Kidney glomerular epithelial cell (primary cell): ENCODE measurements around the gene RNF207.
A peak's percentile ranks its signal among the peaks of the same experiment; 100 is the strongest.

Source experiments
- DNase-seq: peaks from one replicate; lab custom pipeline; 2025; lab: John Stamatoyannopoulos, UW

Gene RNF207, protein sequence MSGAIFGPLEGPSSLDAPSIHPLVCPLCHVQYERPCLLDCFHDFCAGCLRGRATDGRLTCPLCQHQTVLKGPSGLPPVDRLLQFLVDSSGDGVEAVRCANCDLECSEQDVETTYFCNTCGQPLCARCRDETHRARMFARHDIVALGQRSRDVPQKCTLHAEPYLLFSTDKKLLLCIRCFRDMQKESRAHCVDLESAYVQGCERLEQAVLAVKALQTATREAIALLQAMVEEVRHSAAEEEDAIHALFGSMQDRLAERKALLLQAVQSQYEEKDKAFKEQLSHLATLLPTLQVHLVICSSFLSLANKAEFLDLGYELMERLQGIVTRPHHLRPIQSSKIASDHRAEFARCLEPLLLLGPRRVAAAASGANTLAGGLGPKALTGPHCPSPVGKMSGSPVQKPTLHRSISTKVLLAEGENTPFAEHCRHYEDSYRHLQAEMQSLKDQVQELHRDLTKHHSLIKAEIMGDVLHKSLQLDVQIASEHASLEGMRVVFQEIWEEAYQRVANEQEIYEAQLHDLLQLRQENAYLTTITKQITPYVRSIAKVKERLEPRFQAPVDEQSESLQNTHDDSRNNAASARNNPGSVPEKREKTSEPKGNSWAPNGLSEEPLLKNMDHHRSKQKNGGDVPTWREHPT

DNA sequence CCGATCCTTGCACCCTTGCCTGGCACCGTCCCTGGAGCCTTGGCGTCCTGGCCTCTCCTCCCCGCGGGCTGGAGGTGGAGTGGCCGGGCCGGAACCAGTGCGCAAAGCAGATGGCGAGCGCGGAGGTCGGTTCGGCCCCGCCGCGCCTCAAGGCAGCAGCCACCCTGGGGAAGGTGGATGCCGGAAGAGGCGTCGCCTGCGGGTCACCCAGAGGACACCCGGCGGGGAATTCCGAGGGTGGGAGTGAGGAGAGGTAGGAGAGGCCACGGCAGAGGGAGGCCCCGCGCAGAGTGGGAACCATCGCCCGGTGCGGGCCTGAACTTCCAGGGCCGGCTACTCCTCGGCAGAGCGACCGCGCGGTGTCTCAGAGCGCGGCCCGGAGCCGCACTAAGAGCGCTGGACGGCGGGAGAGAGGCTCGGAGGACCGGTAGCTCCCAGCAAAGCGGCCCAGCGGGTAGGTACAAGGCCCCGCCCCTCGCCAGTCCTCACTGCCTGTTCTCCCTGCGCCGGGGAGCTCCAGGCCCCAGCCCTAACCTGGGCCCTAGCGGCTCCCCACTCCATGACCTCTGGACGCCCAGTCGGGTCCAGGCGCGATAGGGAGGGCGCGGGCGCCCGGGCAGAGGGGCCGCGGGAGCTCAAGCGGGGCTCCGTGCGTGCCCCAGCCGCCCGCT, at the start of gene RNF207:
Gene RNF207, plus strand, starts transcription at position 271 of the 671 bp plus-strand sequence. CDS start 417 bp downstream, outside the sequence.
- peak; percentile 69 for DNase-seq

DNA sequence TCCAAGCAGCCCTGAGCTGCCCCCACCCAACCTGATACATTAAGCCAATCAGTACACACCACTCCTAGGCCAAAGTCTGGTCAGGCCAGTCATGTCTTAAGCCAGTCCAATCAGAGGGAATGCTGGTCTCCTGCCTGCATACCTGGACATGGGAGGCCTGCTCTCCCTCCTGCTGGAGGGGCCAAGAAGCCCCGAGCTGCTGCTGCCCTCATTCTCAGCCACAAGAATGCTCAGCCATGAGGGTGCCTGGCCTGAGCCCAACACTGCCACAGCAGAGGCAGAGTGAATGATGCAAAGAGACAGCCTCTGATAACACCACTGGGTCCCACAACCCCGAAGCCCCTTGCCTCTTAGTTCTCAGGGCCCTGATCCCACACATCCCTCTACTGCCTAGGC, 48.8 kb upstream of the RNF207 start:
- DNase-seq, result no peak

DNA sequence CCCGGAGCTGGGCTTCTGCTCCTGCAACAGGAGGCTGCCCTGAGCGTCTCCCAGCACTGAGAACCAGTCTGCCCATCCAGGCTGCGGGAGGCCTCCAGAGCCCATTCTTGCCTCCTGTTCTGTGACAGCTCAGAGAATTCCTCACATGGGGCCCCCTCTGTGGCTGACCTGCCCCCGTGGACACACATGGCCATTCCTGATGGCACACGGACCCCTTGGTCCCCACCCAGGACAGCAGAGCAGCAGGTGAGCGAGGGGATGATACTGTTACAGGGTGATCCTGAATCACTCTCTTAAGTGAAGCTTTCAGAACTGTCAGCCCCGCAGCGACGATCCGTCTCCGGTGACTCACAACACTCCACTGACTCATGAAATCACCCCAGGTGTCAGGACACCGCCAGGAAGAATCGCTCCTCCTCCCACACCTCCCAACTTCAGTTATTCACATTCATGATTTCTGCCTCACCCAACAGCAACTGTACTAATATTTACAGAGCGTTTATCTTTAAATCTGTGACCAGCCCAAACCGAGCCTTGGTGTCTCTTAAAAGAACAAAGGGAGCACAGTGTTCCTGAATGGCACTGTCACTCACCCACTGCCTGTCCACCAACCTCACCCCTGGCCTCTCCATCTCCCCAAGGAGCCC, 48.3 kb upstream of the RNF207 start:
- peak; percentile 88 for DNase-seq

DNA sequence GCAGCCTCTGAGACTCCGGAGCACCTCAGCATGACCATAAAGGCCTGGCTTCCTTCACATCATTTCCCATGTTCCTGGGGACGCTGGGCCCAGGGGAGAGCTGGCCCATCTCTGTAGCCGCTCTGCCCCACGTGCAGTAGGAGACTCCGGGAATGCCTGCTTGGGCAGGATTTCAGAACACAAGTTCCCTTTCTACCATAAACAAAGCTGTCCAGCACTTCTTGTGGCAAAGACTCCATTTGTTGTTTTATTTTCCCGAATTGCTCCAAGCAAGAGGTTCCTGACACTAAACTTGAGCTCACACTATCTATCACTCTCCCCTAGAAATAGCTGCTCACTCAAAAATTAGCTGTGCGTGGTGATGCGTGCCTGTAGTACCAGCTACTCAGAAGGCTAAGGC, 47.7 kb upstream of the RNF207 start:
- DNase-seq, result no peak

DNA sequence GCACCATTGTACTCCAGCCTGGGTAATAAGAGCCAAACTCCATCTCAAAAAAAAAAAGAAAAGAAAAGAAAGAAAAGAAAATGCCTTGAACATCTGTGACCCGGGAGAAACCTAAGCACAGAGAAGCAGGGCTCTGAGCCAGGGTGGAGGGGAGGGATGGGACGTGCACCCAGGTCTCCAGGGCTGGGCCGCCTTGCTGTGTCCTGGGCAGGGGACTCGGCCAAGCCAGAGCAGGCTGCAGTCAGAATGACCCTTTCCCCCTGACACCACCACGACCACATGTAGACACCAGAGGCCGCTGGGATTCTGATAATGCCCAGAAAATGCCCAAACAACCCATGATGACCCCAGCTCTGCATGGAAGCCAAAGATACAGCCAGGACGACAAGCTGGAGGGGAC, 43.6 kb upstream of the RNF207 start:
- DNase-seq, result no peak

DNA sequence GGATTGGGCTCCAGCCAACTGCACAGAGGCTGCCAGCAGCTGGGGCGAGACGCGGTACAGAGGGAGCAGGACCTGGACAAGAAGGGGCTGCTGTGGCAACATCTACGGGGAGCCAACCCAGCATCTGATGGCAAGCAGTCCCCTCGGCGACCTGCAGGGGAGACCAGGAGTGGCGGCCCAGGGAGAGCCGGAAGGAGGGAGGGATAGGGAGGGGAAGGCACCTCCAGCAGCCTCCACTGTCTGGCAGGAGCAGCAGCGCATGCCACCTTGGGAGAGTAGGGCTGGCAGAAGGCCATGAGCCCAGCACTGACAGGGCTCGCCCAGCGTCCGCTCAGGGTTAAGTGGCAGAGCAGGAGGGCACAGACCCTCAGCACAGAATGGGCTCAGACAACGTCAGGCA, 43.1 kb upstream of the RNF207 start:
- DNase-seq, result no peak

DNA sequence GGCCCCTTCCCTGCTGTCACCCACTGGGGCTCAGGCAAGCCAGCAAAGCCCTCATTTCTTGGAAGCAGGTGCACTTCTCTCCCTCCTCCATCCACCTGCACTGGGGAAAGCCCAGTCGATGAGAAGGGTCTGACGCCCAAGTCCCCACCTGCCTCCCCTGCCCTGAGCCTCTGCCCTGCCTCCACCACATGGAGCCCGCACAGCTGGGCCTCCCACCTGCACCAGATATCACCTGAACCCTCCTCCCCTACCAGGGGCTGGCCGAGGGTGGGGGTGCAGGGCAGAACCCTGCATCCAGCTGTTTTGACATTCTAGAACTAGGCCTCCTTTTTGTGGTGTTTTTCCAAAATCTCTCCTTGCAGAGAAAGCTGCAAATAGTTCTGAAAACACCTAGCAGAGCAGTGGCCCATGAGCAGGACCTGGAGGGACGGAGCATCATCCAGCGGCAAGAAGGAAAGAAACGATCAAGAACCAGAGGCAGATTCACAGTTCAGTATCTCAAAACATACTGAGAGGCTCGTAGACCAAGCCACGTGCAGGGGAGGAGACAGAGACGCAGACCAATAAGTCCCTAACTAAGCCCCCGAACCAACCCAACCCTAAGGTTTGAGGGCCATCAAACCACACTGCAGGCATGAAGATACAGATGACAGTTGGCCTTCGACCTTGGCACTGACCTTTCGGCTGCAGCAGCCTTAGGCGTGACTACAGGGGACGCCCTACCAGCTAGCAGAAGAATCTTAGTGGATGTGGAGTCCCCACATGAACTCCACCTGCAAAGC, 42.5 kb upstream of the RNF207 start:
- no peak for DNase-seq

DNA sequence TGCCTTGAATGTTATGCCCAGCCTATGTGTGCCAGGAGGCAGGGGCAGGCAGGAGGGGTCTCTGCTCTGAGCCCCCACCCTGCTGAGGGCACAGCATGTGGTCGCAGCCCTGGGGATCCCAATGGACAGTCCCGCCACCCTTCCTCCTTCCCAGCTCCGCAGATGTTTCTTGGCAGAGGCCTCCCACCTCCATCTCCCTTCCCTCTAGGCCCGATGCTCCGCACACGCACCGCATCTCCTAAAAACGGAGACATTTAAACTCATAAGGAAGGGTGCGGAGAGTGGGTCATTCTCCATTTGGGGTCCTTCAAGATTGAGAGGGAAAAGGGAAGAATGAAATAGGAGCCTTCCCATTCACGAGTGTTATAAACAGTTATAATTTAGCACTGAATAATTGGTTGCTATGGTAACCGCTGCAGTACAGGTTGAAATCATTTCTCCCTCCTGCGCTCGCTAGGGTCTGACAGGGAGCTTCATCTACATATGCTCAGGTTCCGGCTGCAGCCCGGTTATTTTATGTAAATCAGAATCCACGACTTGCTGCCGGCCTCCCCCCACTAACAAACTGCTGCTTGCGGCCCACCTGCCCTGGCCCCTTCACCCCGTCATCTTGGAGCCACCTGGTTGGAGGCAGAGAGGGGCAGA, 41.8 kb upstream of the RNF207 start:
- DNase-seq, result no peak

DNA sequence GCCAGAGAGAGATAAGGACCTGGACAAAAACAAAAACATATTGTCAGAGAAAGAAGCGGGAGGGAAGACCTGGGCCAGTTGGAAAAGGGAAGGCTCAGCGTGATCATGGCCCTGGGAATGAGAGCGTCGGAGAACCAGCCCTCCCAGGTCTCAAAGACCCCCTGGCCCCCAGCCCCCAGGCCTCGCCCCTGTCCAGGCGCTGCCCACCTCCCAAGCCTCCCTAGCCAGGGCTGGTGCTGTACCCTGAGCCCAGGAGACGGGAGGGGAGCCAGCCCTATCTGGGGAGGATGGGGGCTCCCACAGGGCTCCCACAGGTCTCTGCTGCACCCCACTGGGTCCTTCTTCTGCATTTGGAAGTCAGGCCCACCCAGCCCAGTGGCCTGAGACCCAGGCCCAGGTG, 40.9 kb upstream of the RNF207 start:
- DNase-seq, result no peak

DNA sequence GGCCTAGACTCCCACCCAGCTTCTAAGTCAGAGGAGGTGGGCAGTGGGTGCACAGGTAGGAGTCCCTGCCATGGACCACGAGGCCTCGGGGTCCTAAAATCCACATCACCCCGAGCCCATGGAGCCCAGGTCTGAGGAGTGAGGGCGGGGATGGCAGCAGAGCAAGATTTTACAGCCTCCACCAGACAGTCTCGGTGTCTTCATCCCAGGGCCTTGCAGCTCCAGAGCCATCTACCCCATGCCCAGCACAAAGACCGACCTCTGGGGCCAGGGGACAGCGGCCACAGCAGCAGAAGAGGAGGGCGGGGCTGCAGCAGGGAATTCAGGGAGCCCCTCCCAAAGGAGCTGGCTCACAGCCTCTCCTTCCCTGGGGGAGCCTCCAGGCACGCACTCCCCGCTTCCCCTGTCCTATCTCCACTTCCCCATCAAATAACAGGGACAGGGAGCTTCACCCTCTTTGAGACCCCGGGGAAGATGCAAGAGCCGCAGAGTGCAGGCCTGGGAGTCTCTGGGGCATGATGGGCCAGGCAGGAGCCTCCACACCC, 40.4 kb upstream of the RNF207 start:
- DNase-seq, result no peak

DNA sequence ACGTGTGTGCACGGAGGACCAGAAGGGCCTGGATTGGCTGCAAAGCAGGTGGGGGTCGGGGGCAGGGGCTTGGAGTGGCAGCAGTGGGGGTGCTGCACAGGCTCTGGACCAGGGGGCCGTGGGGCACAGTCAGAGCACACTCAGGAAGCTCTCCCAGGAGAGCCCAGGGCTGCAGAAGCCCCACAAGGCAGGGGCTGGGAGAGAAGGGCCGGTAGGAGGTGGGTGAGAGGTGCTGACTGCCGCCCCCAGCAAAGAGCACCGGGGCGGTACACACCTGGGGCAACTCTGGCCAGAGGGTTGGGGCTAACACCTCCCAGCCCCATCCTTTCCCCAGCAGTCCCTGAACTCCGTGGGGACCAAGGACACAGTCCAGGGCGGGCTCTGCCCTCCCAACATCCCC, 39.7 kb upstream of the RNF207 start:
- DNase-seq, result no peak

DNA sequence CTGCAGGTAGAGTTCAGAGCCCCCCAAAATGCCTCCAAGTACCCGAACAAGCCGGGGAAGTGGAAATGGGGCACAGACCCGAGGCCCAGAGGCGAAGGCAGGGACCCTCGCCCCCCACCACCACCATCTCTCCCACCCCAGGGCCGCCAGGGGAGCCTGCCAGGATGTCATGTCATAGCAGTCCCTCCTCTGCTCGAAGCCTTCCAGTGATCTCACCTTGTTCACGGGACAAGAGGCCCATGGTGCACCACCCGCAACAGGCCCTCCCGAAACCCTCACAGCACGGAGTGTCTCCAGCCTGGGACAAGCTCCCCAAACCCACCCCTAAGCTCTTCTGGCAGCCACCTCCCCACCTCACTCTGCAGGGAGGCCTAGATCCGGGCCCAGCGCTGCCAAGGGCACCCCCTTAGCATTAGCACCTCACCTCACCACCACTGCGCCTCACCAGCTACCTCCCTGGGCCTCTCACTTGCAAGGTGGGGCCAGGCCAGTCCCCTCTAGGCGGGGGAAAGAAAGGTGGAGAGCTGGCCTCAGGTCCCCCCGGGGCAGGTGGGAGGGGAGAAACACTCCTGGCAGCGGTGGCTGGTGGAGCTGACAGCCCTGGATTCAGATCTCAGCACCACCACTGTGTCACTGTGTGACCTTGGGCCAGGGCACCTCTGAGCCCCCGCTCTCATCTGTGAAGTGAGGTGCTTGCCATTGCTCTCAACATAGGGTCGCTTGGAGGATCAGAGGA, 39.1 kb upstream of the RNF207 start:
- no peak for DNase-seq

DNA sequence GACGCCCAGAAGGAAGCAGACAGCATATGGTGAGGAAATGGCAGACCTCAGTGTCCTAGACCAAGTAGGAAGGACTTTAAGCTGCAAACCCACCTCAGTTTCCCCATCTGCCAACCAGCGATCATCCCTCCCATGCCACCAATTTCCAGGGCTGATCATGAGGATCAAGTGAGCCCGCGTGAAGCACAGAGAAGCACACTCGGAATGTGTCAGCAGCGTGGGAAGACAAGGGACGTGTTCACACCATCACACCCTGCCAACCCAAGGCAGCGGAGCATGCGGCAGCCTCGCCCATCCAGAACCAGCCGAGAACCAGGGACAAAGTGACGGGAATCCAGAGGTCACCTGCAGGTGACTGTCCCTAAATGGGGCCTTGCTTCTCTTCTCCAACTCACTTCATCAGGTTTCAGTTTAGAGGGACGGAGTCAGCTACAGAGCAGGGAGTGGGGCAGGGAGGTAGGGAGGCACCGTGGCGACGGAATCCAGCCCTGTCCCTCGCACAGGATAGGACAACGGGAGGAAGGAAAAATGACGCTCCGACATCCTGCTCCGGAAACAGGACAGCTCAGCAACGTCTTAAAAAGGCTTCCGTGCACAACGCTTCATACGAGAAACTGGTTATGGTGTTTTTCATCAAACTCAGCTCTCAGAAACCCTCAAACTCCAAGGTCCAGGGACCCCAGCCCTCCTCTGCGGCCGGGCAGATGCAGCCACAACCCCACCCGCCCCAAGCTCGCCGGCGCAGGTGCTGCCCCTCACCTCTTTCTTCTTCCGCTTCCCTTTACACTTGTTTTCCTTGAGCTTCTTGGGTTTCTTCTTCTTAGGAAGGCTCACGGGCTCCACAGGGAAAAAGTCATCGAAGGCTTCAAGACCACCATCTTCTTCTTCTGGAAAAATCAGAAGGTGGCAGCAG, 38.3 kb upstream of the RNF207 start:
- DNase-seq, result no peak

DNA sequence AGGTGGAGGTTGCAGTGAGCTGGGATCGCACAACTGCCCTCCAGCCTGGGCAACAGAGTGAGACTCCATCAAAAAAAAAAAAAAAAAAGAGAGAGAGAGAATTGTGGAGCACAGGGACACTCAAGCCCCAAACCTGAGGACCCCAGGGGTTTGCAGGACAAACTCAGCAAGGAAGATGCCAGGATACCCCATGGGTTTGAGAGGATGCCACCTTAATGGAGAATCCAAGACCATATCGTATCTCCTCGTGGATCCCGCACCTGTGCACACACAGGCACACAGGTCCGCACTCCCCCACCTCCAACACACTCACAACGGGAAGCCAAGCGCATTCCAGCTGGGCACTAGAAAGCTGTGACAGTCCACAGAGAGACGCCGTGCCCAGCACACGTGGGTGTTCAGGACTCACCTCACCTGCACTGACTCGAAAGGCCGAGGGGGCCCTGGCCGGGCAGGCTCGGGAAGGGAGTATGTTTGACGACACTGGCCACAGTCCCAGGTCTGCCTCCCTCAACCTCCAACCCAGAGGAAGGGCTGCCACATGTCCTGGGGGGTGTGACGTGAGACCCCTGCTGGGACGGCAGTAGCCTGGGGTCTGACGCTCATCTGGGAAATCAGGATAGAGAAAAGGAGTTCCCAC, 36.9 kb upstream of the RNF207 start:
- no peak for DNase-seq

DNA sequence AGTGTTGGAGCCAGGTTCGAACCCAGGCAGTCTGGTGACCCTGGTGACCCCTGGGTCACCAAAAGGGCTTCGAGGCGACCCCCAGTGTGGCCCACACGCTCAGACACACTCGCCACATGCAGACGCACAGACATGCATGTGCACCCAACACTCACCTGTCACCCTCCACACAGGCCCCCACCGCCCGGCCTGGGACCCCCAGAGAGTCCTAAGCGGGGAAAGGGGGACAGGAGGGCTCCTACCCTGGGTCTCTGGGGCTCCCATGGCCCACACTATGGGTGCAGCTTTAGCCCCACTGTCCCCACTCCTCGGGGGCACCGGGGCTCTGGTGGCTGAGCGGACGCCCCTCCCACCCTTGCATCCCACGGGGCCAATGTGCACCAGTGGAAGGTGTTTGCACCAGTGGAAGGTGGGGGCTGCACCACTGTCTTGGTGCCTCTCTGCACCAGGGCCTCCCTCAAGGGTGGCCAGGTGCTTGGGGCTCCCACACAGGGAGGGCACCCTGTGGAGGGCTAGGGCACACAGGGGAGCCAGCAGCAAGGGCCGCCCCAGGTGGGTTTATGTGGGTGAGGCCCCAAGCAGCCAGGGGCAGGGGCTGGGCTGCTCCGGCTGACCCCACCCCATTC, 35.7 kb upstream of the RNF207 start:
- no peak for DNase-seq

DNA sequence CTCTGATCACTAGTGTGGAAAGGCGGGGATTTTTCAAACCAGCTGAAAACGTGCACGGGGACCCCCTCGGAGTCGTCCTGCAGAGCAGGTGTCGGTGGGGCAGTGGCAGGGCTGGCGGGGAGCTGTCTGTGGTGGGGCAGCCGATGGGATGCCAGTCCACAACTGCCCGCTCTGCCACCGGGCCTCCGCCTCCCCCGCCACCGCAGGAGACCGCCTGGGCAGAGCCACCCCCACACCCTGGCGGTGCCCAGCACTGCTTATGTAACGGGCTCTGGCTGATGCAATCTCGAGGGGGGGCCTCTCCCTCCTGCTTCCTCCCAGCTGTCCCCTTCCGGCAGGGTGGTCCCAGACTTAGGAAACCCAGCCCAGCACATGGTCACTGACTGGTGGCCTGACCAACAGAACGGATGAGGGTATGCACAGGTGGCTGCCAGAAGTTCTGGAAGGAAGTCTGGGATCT, 35.1 kb upstream of the RNF207 start:
- peak; percentile 20 for DNase-seq

DNA sequence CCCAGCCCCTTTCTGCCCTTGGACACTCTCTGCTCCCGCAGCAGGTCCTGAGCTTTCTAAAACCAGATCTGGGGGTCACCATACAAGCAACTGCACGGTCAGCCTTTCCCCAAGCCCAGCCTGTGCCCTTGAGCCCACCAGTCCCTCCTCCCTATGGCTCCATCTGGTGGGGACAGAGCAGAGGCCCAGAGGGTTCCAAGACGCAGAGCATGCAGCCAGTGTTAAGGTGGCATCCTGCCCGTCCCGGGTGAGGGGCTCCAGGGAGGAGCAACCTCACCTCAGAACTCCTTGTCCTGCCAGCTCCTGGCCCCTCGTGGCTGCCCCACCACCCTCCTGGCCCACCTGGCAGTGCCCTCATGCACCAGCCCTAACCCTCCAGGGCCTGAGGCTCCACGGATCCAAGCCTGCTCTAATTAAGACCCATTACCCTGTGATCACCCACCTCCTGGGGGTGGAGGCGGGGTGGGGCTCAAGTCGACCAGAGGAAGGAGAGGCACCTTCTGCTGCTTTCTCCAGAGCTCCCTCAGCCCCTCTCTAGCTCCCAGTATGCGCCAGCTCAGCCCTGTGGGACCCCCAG, 34.3 kb upstream of the RNF207 start:
- no peak for DNase-seq

DNA sequence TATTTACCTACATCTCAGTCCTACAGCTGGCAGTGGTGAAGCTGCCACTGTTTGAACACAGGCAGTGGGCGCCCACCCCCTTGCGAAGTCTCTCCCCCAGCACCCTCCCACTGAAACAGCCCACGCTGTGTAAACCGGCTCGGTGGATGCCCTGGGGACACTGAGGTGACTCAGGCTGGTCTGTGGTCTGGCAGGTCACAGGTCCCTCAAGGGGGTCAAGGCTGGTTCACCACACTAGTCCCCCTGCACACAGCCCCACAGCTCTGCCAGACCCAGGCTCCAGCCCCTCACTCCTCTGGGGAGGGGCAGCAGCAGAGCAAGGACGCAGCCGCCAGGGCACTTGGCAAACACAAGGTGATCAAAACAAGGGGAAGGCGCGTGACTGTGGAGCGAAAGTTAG, 33.4 kb upstream of the RNF207 start:
- DNase-seq, result no peak
